IMR-90 (cell line): ENCODE measurements around the gene DCN. TPM values are rescaled to one million over a fixed set of nuclear protein-coding genes. Genes with fewer than 3 reads are reported as not detected.

ENCODE experiments used
- ATAC-seq: fragments of 200-7000 bp; cut with Tn5 transposase; 2 replicates; pipeline ENCODE4 v1.9.1; 2020; ENCODE audit warnings: low read depth, mild to moderate bottlenecking, moderate library complexity
- BruUV-seq: library from RNA; stranded (reverse); fragments of 400-500 nt; replicated peaks from 2 replicates; lab custom pipeline; 2021; lab: Mats Ljungman, UMichigan
- CTCF ChIA-PET: fragments of 300-600 bp; formaldehyde crosslinking; extraction: SDS; loops from one replicate; lab custom pipeline; 2021; ENCODE audit warnings: antibody characterized with exemption; lab: Yijun Ruan, JAX
- POLR2A ChIA-PET: fragments of 300-600 bp; sonication (Branson Sonifier 250); formaldehyde crosslinking; loops from one replicate; lab custom pipeline; 2022; ENCODE audit warnings: antibody characterized with exemption; ENCODE audit not compliant: unreplicated experiment; lab: Charles Lee
- DNase-seq: peaks from one replicate; pipeline ENCODE4 v3.0.0; 2013
- H2AFZ ChIP-seq: replicated peaks from 2 replicates; pipeline ENCODE3; 2013; ENCODE audit warnings: low read length, mild to moderate bottlenecking; ENCODE audit not compliant: poor library complexity
- H2AK5ac ChIP-seq: 2 replicates; pipeline ENCODE4 v1.6.1; 2013; ENCODE audit warnings: low read depth, low read length, inconsistent platforms
- H2AK9ac ChIP-seq: replicated peaks from 2 replicates; pipeline ENCODE3; 2013; ENCODE audit warnings: mild to moderate bottlenecking, low read depth, low read length, moderate library complexity; ENCODE audit not compliant: poor library complexity
- H2BK120ac ChIP-seq: 2 replicates; pipeline ENCODE4 v1.6.1; 2013; ENCODE audit warnings: low read depth, low read length, inconsistent platforms
- H2BK15ac ChIP-seq: 3 replicates; pipeline ENCODE4 v1.6.1; 2013; ENCODE audit warnings: low read depth, low read length, inconsistent platforms
- H2BK20ac ChIP-seq: 2 replicates; pipeline ENCODE4 v1.6.1; 2013; ENCODE audit warnings: low read depth, mild to moderate bottlenecking, inconsistent platforms, low read length, moderate library complexity
- H2BK5ac ChIP-seq: 2 replicates; pipeline ENCODE4 v1.6.1; 2013; ENCODE audit warnings: mild to moderate bottlenecking, low read depth, low read length, inconsistent platforms; ENCODE audit not compliant: poor library complexity, severe bottlenecking
- H3K14ac ChIP-seq: replicated peaks from 2 replicates; pipeline ENCODE4 v1.6.1; 2013; ENCODE audit warnings: low read depth, low read length, inconsistent platforms
- H3K18ac ChIP-seq: 2 replicates; pipeline ENCODE4 v1.6.1; 2013; ENCODE audit warnings: low read depth, low read length, control low read depth
- H3K23ac ChIP-seq: 2 replicates; pipeline ENCODE4 v1.6.1; 2013; ENCODE audit warnings: low read depth, low read length, inconsistent platforms
- H3K27ac ChIP-seq: 2 replicates; pipeline ENCODE4 v1.5.1; 2013; ENCODE audit warnings: mild to moderate bottlenecking, control low read depth, low read length; ENCODE audit not compliant: insufficient read depth
- H3K27me3 ChIP-seq: 2 replicates; pipeline ENCODE4 v1.6.1; 2013; ENCODE audit warnings: low read length; ENCODE audit not compliant: control insufficient read depth, insufficient read depth
- H3K36me3 ChIP-seq: 2 replicates; pipeline ENCODE4 v1.6.1; 2013; ENCODE audit warnings: low read length, mixed read lengths; ENCODE audit not compliant: control insufficient read depth, insufficient read depth
- H3K4ac ChIP-seq: 2 replicates; pipeline ENCODE4 v1.6.1; 2013; ENCODE audit warnings: low read depth, low read length, inconsistent platforms
- H3K4me1 ChIP-seq: 2 replicates; pipeline ENCODE4 v1.6.1; 2013; ENCODE audit warnings: low read length, mixed read lengths; ENCODE audit not compliant: control insufficient read depth, insufficient read depth
- H3K4me2 ChIP-seq: 2 replicates; pipeline ENCODE4 v1.6.1; 2013; ENCODE audit warnings: low read depth, mild to moderate bottlenecking, control low read depth, low read length, moderate library complexity
- H3K4me3 ChIP-seq: 2 replicates; pipeline ENCODE4 v1.5.1; 2013; ENCODE audit warnings: low read depth, mild to moderate bottlenecking, control low read depth, low read length, moderate library complexity; ENCODE audit not compliant: insufficient read depth
- H3K56ac ChIP-seq: 2 replicates; pipeline ENCODE4 v1.6.1; 2013; ENCODE audit warnings: low read length, inconsistent platforms; ENCODE audit not compliant: insufficient read depth; ENCODE audit errors: extremely low read depth
- H3K79me1 ChIP-seq, 2 experiments: 2 replicates each; pipeline ENCODE4 v1.6.1; 2013; ENCODE audit warnings: low read length in 2 of 2, inconsistent platforms in 1 of 2, low read depth in 1 of 2
- H3K9ac ChIP-seq: 2 replicates; pipeline ENCODE4 v1.6.1; 2013; ENCODE audit warnings: low read depth, low read length, control low read depth
- H3K9me1 ChIP-seq: 2 replicates; pipeline ENCODE4 v1.6.1; 2013; ENCODE audit warnings: low read length, inconsistent platforms; ENCODE audit not compliant: insufficient read depth
- H3K9me3 ChIP-seq: 2 replicates; pipeline ENCODE4 v1.6.1; 2013; ENCODE audit warnings: low read length; ENCODE audit not compliant: control insufficient read depth, insufficient read depth
- H4K20me1 ChIP-seq: 2 replicates; pipeline ENCODE4 v1.6.1; 2013; ENCODE audit warnings: low read length, inconsistent platforms; ENCODE audit not compliant: insufficient read depth
- H4K5ac ChIP-seq: 2 replicates; pipeline ENCODE4 v1.6.1; 2013; ENCODE audit warnings: mild to moderate bottlenecking, low read depth, low read length, control low read depth
- H4K8ac ChIP-seq, 2 experiments: 2 replicates each; pipeline ENCODE4 v1.6.1; 2013; ENCODE audit warnings: low read depth in 2 of 2, low read length in 2 of 2, control low read depth in 1 of 2, inconsistent platforms in 1 of 2
- H4K91ac ChIP-seq: 2 replicates; pipeline ENCODE4 v1.6.1; 2013; ENCODE audit warnings: low read depth, low read length, inconsistent platforms; ENCODE audit not compliant: insufficient read depth
- CEBPB ChIP-seq: IDR thresholded peaks from 2 replicates; pipeline ENCODE4 v1.6.1; 2012; ENCODE audit warnings: low read depth, low read length, improper control_type of control experiment
- NFE2L2 ChIP-seq: fragments of 150-350 bp; IDR thresholded peaks from 2 replicates; pipeline ENCODE4 v1.6.1; 2016; ENCODE audit warnings: low read depth, mild to moderate bottlenecking, low read length
- WGBS, 2 experiments: methylation state at CpG; one replicate each; pipeline versions ENCODE4 v1.1.5 to v1.1.7; 2013; ENCODE audit warnings: missing lambda C conversion rate in 2 of 2; ENCODE audit not compliant: insufficient read length in 1 of 2; ENCODE audit errors: extremely low coverage in 2 of 2; 5-methylcytosine and 5-hydroxymethylcytosine counted together
- dilution Hi-C: fragments of 300-500 bp; cut with HindIII; formaldehyde crosslinking; loops from one replicate; pipeline ENCODE4 v1.14.3; 2018; ENCODE audit warnings: low sequenced_read_pairs; ENCODE audit not compliant: unreplicated experiment
- in situ Hi-C: fragments of 300-500 bp; cut with MboI; formaldehyde crosslinking; loops from 3 replicates; pipeline ENCODE4 v1.14.3; 2019; ENCODE audit warnings: low sequenced_read_pairs, inconsistent platforms, mixed read lengths
- intact Hi-C: fragments of 100-400 bp; cut with micrococcal nuclease; formaldehyde crosslinking; loops from 2 replicates; pipeline ENCODE4 v1.10.0; 2022
- polyA plus RNA-seq, 3 experiments: library from polyadenylated mRNA; depleted of rRNA; stranded (reverse); fragments of >200 nt; gene quantifications; 2 replicates each; pipeline ENCODE4 v1.2.3, GENCODE V29; 2012; ENCODE audit warnings: low replicate concordance in 1 of 3
- total RNA-seq: library from RNA; depleted of rRNA; stranded (reverse); fragments of >200 nt; gene quantifications from 2 replicates; pipeline ENCODE4 v1.2.3, GENCODE V29; 2012
- TF ChIP-seq, protein P1 (sequence below): fragments of 150-350 bp; IDR thresholded peaks from 2 replicates; pipeline ENCODE4 v1.6.1; 2017; ENCODE audit warnings: mild to moderate bottlenecking, antibody characterized with exemption, low read length, low read depth
- TF ChIP-seq, protein P2 (sequence below): conservative IDR thresholded peaks from 2 replicates; pipeline ENCODE4 v1.5.1; 2012; ENCODE audit warnings: mild to moderate bottlenecking, low read depth, low read length, improper control_type of control experiment

The DCN gene
- total and polyA plus RNA-seq, 2 of the 4 experiments (the other 2 are of a cell fraction) = 241 to 965 TPM

DNA sequence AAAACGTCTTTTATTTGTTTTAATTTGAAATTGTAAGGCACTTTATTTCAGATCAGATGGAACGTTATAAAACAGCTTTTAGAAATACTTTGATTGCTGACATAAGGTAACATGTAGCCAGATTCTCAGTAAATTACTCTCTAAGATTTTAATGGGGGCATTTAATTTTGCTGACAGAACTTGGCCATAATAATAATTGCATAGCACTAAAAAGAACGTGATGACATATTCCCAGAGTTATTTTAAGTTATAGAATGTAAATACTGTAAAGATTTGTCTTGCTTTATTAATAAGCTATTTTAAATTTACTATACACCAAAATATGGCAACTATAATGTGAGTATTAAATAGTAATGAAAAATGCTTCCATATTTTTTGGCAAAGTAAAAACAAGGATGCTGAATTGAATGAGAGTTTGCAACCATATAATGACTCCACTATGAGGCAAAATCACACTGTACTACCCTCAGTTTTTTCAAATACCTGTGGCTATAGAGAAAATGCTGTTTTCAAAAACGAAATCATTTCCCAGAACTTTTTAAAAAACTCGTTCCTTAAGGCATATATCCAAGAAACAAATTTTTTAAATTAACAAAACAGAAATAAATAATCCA, 72.2 kb downstream of the DCN start:
- WGBS, 2 experiments = no CpG with 5 or more reads among the region's 5 CpGs
- CTCF ChIA-PET = interaction anchor here (0.6 to 2.3 kb wide), 4 partner anchors 11 to 239 kb away, joined by 3 to 7 read pairs (median 3); no protein-coding TSS in a partner anchor
- peak overlapping the region; percentile 13; the same call in 1 of the 2 replicates for H2BK120ac ChIP-seq

More for the DNA sequence above, 72.2 kb downstream of the DCN start:
- Histone ChIP-seq H3K14ac (no peak overlapping the region; the same call in 1 of the 2 replicates), H3K4me2 (peak overlapping the region; percentile 96), H4K91ac (no peak overlapping the region; the same call in 1 of the 2 replicates), H2AK9ac (no peak overlapping the region), H4K5ac (peak overlapping the region; percentile 55; the same call in 1 of the 2 replicates), H3K56ac (peak overlapping the region; percentile 43; the same call in 1 of the 2 replicates), H3K4ac (no peak overlapping the region; the same call in 1 of the 2 replicates), H3K36me3 (peaks cover 7% of the 10 kb centered on the region), H3K18ac (peak overlapping the region; percentile 92), H3K9me3 (no peaks in the 10 kb centered on the region), H2BK5ac (peak overlapping the region; percentile 58), H4K8ac (no peak overlapping the region; a peak in 1 of 4 replicates), H3K9ac (peak overlapping the region; percentile 63), H3K27me3 (no peaks in the 10 kb centered on the region), H3K79me1 (peaks cover 0 to 17% of the 10 kb centered on the region in 2 experiments; a peak in 3 of 4 replicates), H3K27ac (peak overlapping the region; percentile 16; the same call in 1 of the 2 replicates), H3K4me3 (peak overlapping the region; percentile 48), H3K4me1 (peaks cover 2% of the 10 kb centered on the region; the same call in 1 of the 2 replicates), H2BK20ac (no peak overlapping the region), H2AFZ (no peak overlapping the region), H3K9me1 (no peaks in the 10 kb centered on the region; the same call in 1 of the 2 replicates), H4K20me1 (no peaks in the 10 kb centered on the region), H2AK5ac (no peak overlapping the region), H3K23ac (0 out of 2 replicates have a peak overlapping the region, but pooled peaks have one; percentile 40), H2BK15ac (no peak overlapping the region)
- TF ChIP-seq, protein P1, sequence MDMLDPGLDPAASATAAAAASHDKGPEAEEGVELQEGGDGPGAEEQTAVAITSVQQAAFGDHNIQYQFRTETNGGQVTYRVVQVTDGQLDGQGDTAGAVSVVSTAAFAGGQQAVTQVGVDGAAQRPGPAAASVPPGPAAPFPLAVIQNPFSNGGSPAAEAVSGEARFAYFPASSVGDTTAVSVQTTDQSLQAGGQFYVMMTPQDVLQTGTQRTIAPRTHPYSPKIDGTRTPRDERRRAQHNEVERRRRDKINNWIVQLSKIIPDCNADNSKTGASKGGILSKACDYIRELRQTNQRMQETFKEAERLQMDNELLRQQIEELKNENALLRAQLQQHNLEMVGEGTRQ = no peak
- TF ChIP-seq NFE2L2 (no peak), CEBPB (no peak)
- TF ChIP-seq, protein P2, sequence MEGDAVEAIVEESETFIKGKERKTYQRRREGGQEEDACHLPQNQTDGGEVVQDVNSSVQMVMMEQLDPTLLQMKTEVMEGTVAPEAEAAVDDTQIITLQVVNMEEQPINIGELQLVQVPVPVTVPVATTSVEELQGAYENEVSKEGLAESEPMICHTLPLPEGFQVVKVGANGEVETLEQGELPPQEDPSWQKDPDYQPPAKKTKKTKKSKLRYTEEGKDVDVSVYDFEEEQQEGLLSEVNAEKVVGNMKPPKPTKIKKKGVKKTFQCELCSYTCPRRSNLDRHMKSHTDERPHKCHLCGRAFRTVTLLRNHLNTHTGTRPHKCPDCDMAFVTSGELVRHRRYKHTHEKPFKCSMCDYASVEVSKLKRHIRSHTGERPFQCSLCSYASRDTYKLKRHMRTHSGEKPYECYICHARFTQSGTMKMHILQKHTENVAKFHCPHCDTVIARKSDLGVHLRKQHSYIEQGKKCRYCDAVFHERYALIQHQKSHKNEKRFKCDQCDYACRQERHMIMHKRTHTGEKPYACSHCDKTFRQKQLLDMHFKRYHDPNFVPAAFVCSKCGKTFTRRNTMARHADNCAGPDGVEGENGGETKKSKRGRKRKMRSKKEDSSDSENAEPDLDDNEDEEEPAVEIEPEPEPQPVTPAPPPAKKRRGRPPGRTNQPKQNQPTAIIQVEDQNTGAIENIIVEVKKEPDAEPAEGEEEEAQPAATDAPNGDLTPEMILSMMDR = no peak
- BruUV-seq = no TSS peak
- in situ Hi-C loops (no loop called here), dilution Hi-C loops (no loop called here), intact Hi-C loops (loop anchor here (2.0 kb wide), 2 partner anchors 62 to 216 kb away; no protein-coding TSS in a partner anchor)
- DNase-seq (no peak), ATAC-seq (no peak)
- POLR2A ChIA-PET = interaction anchor here (0.7 kb wide), 1 partner anchor 67 kb away, joined by 3 read pairs; no protein-coding TSS in a partner anchor
